ENCODE measurements around the gene PCDHGB3. TPM values are rescaled to one million over a fixed set of nuclear protein-coding genes. Genes with fewer than 3 reads are reported as not detected.

PCDHGB3 gene
- total and polyA plus RNA-seq, 2 donors (not counting 3 experiments of a cell fraction or from before 2014, with no cell fraction given), result 1.8 to 2.0 TPM

- POLR2A ChIA-PET, result no interaction called here
- no peaks in the 10 kb centered on the region for H3K9me1 ChIP-seq (replicated peaks; ENCODE audit: control insufficient read depth, extremely low read depth, insufficient read depth, low read length)
- H3K27ac ChIP-seq (ENCODE audit: insufficient read depth, low read depth, low read length), result no peak overlapping the region
- DNase-seq (ENCODE audit: low read depth, low spot score) (no peak), FAIRE-seq (no peak)
- H3K27me3 ChIP-seq (ENCODE audit: control insufficient read depth in 2 of 2, insufficient read depth in 2 of 2, low read length in 2 of 2), result peaks cover 0 to 5% of the 10 kb centered on the region in 2 experiments
- no peaks in the 10 kb centered on the region for H3K4me1 ChIP-seq (ENCODE audit: control insufficient read depth, extremely low read depth, insufficient read depth, low read length)
- peaks cover 9% of the 10 kb centered on the region for H4K20me1 ChIP-seq (replicated peaks; ENCODE audit: control insufficient read depth, extremely low read depth, insufficient read depth, low read length)
- no peak overlapping the region for H3K4me3 ChIP-seq (replicated peaks in 1 of 3; ENCODE audit: insufficient read depth in 1 of 3, low read depth in 1 of 3, low read length in 3 of 3)
- CTCF ChIA-PET, result interaction anchor here (2.8 kb wide), 1 partner anchor 242 kb away, joined by 18 read pairs; no protein-coding TSS in a partner anchor
- H3K4me2 ChIP-seq (ENCODE audit: insufficient read depth, low read length), result no peak overlapping the region
- H3K79me2 ChIP-seq (ENCODE audit: control insufficient read depth, insufficient read depth, low read length), result peaks cover 22% of the 10 kb centered on the region
- H3K36me3 ChIP-seq (ENCODE audit: control insufficient read depth in 2 of 2, extremely low read depth in 1 of 2, insufficient read depth in 2 of 2, low read length in 2 of 2), result peaks cover 0 to 11% of the 10 kb centered on the region in 2 experiments
- H3K9me3 ChIP-seq (replicated peaks; ENCODE audit: control insufficient read depth, insufficient read depth, low read length), result peaks cover 15% of the 10 kb centered on the region
- TF ChIP-seq CTCF (IDR thresholded peaks at IDR 0.05; ENCODE audit: extremely low read depth in 1 of 2, insufficient read depth in 1 of 2, low read depth in 1 of 2, low read length in 2 of 2) (no peak), GATA2 (IDR thresholded peaks at IDR 0.05; ENCODE audit: insufficient read depth, insufficient read length, low read depth, low read length) (no peak), MAX (IDR thresholded peaks at IDR 0.05; ENCODE audit: insufficient read depth, insufficient read length) (no peak), JUN (IDR thresholded peaks at IDR 0.05; ENCODE audit: borderline replicate concordance, insufficient read depth, insufficient read length, low read depth) (no peak), EZH2 (IDR thresholded peaks at IDR 0.05; ENCODE audit: borderline replicate concordance, low read depth, low read length, severe bottlenecking) (no peak), FOS (IDR thresholded peaks at IDR 0.05; ENCODE audit: borderline replicate concordance, insufficient read depth, low read length) (no peak), MYC (IDR thresholded peaks at IDR 0.05; ENCODE audit: low read depth, low read length) (no peak), POLR2A (IDR thresholded peaks at IDR 0.05; ENCODE audit: low read depth, low read length) (no peak), POLR2AphosphoS5 (IDR thresholded peaks at IDR 0.05; ENCODE audit: insufficient read depth, low read depth, low read length) (no peak)
- no peak overlapping the region for H2AFZ ChIP-seq (ENCODE audit: low read depth, low read length)
- no TSS peak for BruUV-seq (replicated peaks)
- dilution Hi-C loops (cut with MboI; ENCODE audit: extremely low pct_ligation_motif_present, low sequenced_read_pairs), result no loop called here
- intact Hi-C loops (cut with micrococcal nuclease), result no loop called here
- no peak overlapping the region for H3K9ac ChIP-seq (replicated peaks; ENCODE audit: extremely low read depth, insufficient read depth, low read length)
Measured at GRCh38 chr5:141322261-141322660, 47.8 kb upstream of the PCDHGB3 start.
